ENCODE data around the gene ZP4. TPM values are rescaled to one million over a fixed set of nuclear protein-coding genes. Genes with fewer than 3 reads are reported as not detected.

Gene ZP4
- total RNA-seq, 1 donor from 2014 or later: not detected

- H3K4me1 Mint-ChIP-seq: peaks cover 2% of the 10 kb centered on the region
- H3K9me3 Mint-ChIP-seq: no peaks in the 10 kb centered on the region
- H3K27me3 Mint-ChIP-seq (ENCODE audit: low read depth): no peaks in the 10 kb centered on the region
- no peaks in the 10 kb centered on the region for H3K36me3 Mint-ChIP-seq
- DNase-seq (ENCODE audit: low spot score in 2 of 2, unreplicated experiment in 2 of 2): no peak
- TF ChIP-seq CTCF (IDR thresholded peaks at IDR 0.05; ENCODE audit: unreplicated experiment): no peak
- no peak overlapping the region for H3K4me3 Mint-ChIP-seq
- no peak overlapping the region for H3K27ac Mint-ChIP-seq
Observed at GRCh38 chr1:237902960-237903743, 12.4 kb upstream of the ZP4 start.

- peak; percentile 58 for TF ChIP-seq CTCF (IDR thresholded peaks at IDR 0.05; ENCODE audit: unreplicated experiment)
- no peak for DNase-seq (ENCODE audit: low spot score in 2 of 2, unreplicated experiment in 2 of 2)
- no peaks in the 10 kb centered on the region for H3K27me3 Mint-ChIP-seq (ENCODE audit: low read depth)
- H3K9me3 Mint-ChIP-seq: no peaks in the 10 kb centered on the region
- no peaks in the 10 kb centered on the region for H3K36me3 Mint-ChIP-seq
- no peak overlapping the region for H3K27ac Mint-ChIP-seq
- peaks cover 4% of the 10 kb centered on the region for H3K4me1 Mint-ChIP-seq
- no peak overlapping the region for H3K4me3 Mint-ChIP-seq
Observed at GRCh38 chr1:237901299-237901934, 10.7 kb upstream of the ZP4 start.

GRCh38 chr1:237895630-237896029 is 4.9 kb upstream of the ZP4 start:
- Mint-ChIP-seq H3K36me3 (no peaks in the 10 kb centered on the region), H3K27ac (no peak overlapping the region), H3K9me3 (peaks cover 3% of the 10 kb centered on the region), H3K4me3 (no peak overlapping the region), H3K4me1 (peaks cover 2% of the 10 kb centered on the region), H3K27me3 (ENCODE audit: low read depth) (peaks cover 4% of the 10 kb centered on the region)
- TF ChIP-seq CTCF (IDR thresholded peaks at IDR 0.05; ENCODE audit: unreplicated experiment): no peak
- DNase-seq (ENCODE audit: low spot score in 2 of 2, unreplicated experiment in 2 of 2): no peak

- H3K9me3 Mint-ChIP-seq: peaks cover 3% of the 10 kb centered on the region
- peaks cover 4% of the 10 kb centered on the region for H3K27me3 Mint-ChIP-seq (ENCODE audit: low read depth)
Observed at GRCh38 chr1:237894131-237894530, 3.4 kb upstream of the ZP4 start.

GRCh38 chr1:237891979-237892378 is 1.3 kb upstream of the ZP4 start:
- no peak overlapping the region for H3K4me3 Mint-ChIP-seq
- no peak overlapping the region for H3K27ac Mint-ChIP-seq
- peaks cover 3% of the 10 kb centered on the region for H3K9me3 Mint-ChIP-seq
- H3K36me3 Mint-ChIP-seq: no peaks in the 10 kb centered on the region
- H3K27me3 Mint-ChIP-seq (ENCODE audit: low read depth): peaks cover 6% of the 10 kb centered on the region
- no peak for TF ChIP-seq CTCF (IDR thresholded peaks at IDR 0.05; ENCODE audit: unreplicated experiment)
- DNase-seq (ENCODE audit: low spot score in 2 of 2, unreplicated experiment in 2 of 2): no peak
- H3K4me1 Mint-ChIP-seq: no peaks in the 10 kb centered on the region

More at GRCh38 chr1:237894131-237894530, 3.4 kb upstream of the ZP4 start:
- DNase-seq (ENCODE audit: low spot score in 2 of 2, unreplicated experiment in 2 of 2): no peak
- H3K4me3 Mint-ChIP-seq: no peak overlapping the region
- TF ChIP-seq CTCF (IDR thresholded peaks at IDR 0.05; ENCODE audit: unreplicated experiment): no peak
- H3K36me3 Mint-ChIP-seq: no peaks in the 10 kb centered on the region
- H3K4me1 Mint-ChIP-seq: peaks cover 2% of the 10 kb centered on the region
- H3K27ac Mint-ChIP-seq: no peak overlapping the region

All from mesothelial cell of epicardium (in vitro differentiated cells).